Activated CD8-positive, alpha-beta T cell treated with anti-CD3 and anti-CD28 coated beads, Interleukin-2, amount 10 ng/mL, durations not matched to agents 7 days and 5 days (primary cell): Measurements from ENCODE around the gene GCAT. TPM values are rescaled to one million over a fixed set of nuclear protein-coding genes. Genes with fewer than 3 reads are reported as not detected.
A peak's percentile ranks its signal among the peaks of the same experiment; 100 is the strongest.

Experiments used
- ATAC-seq: fragments of 150-1000 bp; cut with Tn5 transposase; one replicate; pipeline ENCODE4 v1.10.0; 2021; ENCODE audit warnings: moderate library complexity
- CTCF ChIA-PET: fragments of 350-600 bp; sonication (Branson Sonifier 250); formaldehyde crosslinking; loops from one replicate; lab custom pipeline; 2021; ENCODE audit warnings: antibody characterized with exemption; lab: Charles Lee
- POLR2A ChIA-PET: fragments of 350-600 bp; sonication (Branson Sonifier 250); formaldehyde crosslinking; loops from one replicate; lab custom pipeline; 2021; ENCODE audit warnings: antibody characterized with exemption; lab: Charles Lee
- DNase-seq: peaks from one replicate; pipeline ENCODE4 v3.0.0-alpha.2; 2020
- H3K27ac Mint-ChIP-seq: one replicate; pipeline ENCODE4 v1.8.0; 2021; ENCODE audit warnings: mild to moderate bottlenecking, mixed read lengths
- H3K27me3 Mint-ChIP-seq: one replicate; pipeline ENCODE4 v1.8.0; 2021; ENCODE audit warnings: low read depth, mixed read lengths
- H3K36me3 Mint-ChIP-seq: one replicate; pipeline ENCODE4 v1.8.0; 2021; ENCODE audit warnings: low read depth, mixed read lengths
- H3K4me1 Mint-ChIP-seq: one replicate; pipeline ENCODE4 v1.8.0; 2021; ENCODE audit warnings: low read depth, mixed read lengths
- H3K4me3 Mint-ChIP-seq: one replicate; pipeline ENCODE4 v1.8.0; 2021; ENCODE audit warnings: mild to moderate bottlenecking, mixed read lengths
- H3K9me3 Mint-ChIP-seq: one replicate; pipeline ENCODE4 v1.8.0; 2022; ENCODE audit warnings: mixed read lengths; ENCODE audit not compliant: insufficient read depth
- total RNA-seq, 2 experiments: library from RNA; stranded (reverse); gene quantifications; one replicate each; pipeline ENCODE4 v1.2.3, GENCODE V29; 2021

GCAT gene
- total RNA-seq, 2 experiments from 2014 or later = 14.3 to 18.3 TPM

GRCh38 chr22:37769056-37769455 lies 38.7 kb upstream of the GCAT start:
- H3K9me3 Mint-ChIP-seq = no peaks in the 10 kb centered on the region
- DNase-seq = no peak
- H3K4me3 Mint-ChIP-seq = no peak overlapping the region
- ChIA-PET POLR2A (interaction anchor here (2.0 kb wide), 1 partner anchor 12 kb away, joined by 5 read pairs; no protein-coding TSS in a partner anchor), CTCF (interaction anchor here (1.3 kb wide), 1 partner anchor 125 kb away, joined by 3 read pairs; no protein-coding TSS in a partner anchor)
- H3K27me3 Mint-ChIP-seq = no peaks in the 10 kb centered on the region
- H3K27ac Mint-ChIP-seq = no peak overlapping the region
- no peak for ATAC-seq
- H3K36me3 Mint-ChIP-seq = peaks cover 17% of the 10 kb centered on the region
- H3K4me1 Mint-ChIP-seq = no peaks in the 10 kb centered on the region

- ATAC-seq (no peak), DNase-seq (no peak)
- peaks cover 13% of the 10 kb centered on the region for H3K36me3 Mint-ChIP-seq
- no peak overlapping the region for H3K27ac Mint-ChIP-seq
- ChIA-PET POLR2A (no interaction called here), CTCF (no interaction called here)
- no peaks in the 10 kb centered on the region for H3K27me3 Mint-ChIP-seq
- H3K4me1 Mint-ChIP-seq = no peaks in the 10 kb centered on the region
- H3K9me3 Mint-ChIP-seq = no peaks in the 10 kb centered on the region
- no peak overlapping the region for H3K4me3 Mint-ChIP-seq
These were observed 36.7 kb upstream of the GCAT start for GRCh38 chr22:37771081-37771480.

GRCh38 chr22:37771702-37772427 lies 35.9 kb upstream of the GCAT start:
- no peaks in the 10 kb centered on the region for H3K4me1 Mint-ChIP-seq
- H3K4me3 Mint-ChIP-seq = no peak overlapping the region
- H3K27ac Mint-ChIP-seq = no peak overlapping the region
- CTCF ChIA-PET = no interaction called here
- ATAC-seq (no peak), DNase-seq (no peak)
- no peaks in the 10 kb centered on the region for H3K9me3 Mint-ChIP-seq
- H3K27me3 Mint-ChIP-seq = no peaks in the 10 kb centered on the region
- H3K36me3 Mint-ChIP-seq = peaks cover 13% of the 10 kb centered on the region
- POLR2A ChIA-PET = no interaction called here

GRCh38 chr22:37774728-37775127 lies 33.0 kb upstream of the GCAT start:
- H3K36me3 Mint-ChIP-seq = peaks cover 13% of the 10 kb centered on the region
- DNase-seq (no peak), ATAC-seq (no peak)
- no peak overlapping the region for H3K4me3 Mint-ChIP-seq
- no peaks in the 10 kb centered on the region for H3K27me3 Mint-ChIP-seq
- no peaks in the 10 kb centered on the region for H3K4me1 Mint-ChIP-seq
- ChIA-PET POLR2A (no interaction called here), CTCF (no interaction called here)
- no peaks in the 10 kb centered on the region for H3K9me3 Mint-ChIP-seq
- no peak overlapping the region for H3K27ac Mint-ChIP-seq

- CTCF ChIA-PET = interaction anchor here (0.6 kb wide), 1 partner anchor 150 kb away, joined by 3 read pairs; no protein-coding TSS in a partner anchor
- no peak for DNase-seq
- H3K4me3 Mint-ChIP-seq = no peak overlapping the region
- peaks cover 13% of the 10 kb centered on the region for H3K36me3 Mint-ChIP-seq
- peak overlapping the region; percentile 18 for H3K27ac Mint-ChIP-seq
- H3K4me1 Mint-ChIP-seq = no peaks in the 10 kb centered on the region
- no peaks in the 10 kb centered on the region for H3K9me3 Mint-ChIP-seq
- no peak for ATAC-seq
- H3K27me3 Mint-ChIP-seq = no peaks in the 10 kb centered on the region
- POLR2A ChIA-PET = interaction anchor here (0.6 kb wide), 3 partner anchors 231 to 1166 kb away, joined by 3 to 4 read pairs (median 3); no protein-coding TSS in a partner anchor
These were observed 31.7 kb upstream of the GCAT start for GRCh38 chr22:37775785-37776638.

GRCh38 chr22:37776639-37777005 lies 31.1 kb upstream of the GCAT start:
- H3K27ac Mint-ChIP-seq = no peak overlapping the region
- no peaks in the 10 kb centered on the region for H3K9me3 Mint-ChIP-seq
- H3K4me1 Mint-ChIP-seq = no peaks in the 10 kb centered on the region
- no peak for DNase-seq
- no peak overlapping the region for H3K4me3 Mint-ChIP-seq
- ChIA-PET POLR2A (interaction anchor here (0.6 kb wide), 1 partner anchor 747 kb away, joined by 3 read pairs; no protein-coding TSS in a partner anchor), CTCF (interaction anchor here (0.6 kb wide), 1 partner anchor 150 kb away, joined by 3 read pairs; no protein-coding TSS in a partner anchor)
- H3K36me3 Mint-ChIP-seq = peaks cover 13% of the 10 kb centered on the region
- ATAC-seq = no peak
- H3K27me3 Mint-ChIP-seq = no peaks in the 10 kb centered on the region

GRCh38 chr22:37777122-37777687 lies 30.5 kb upstream of the GCAT start:
- H3K36me3 Mint-ChIP-seq = peaks cover 9% of the 10 kb centered on the region
- POLR2A ChIA-PET = no interaction called here
- DNase-seq (no peak), ATAC-seq (no peak)
- no peak overlapping the region for H3K27ac Mint-ChIP-seq
- H3K4me3 Mint-ChIP-seq = no peak overlapping the region
- no peaks in the 10 kb centered on the region for H3K9me3 Mint-ChIP-seq
- CTCF ChIA-PET = no interaction called here
- H3K4me1 Mint-ChIP-seq = no peaks in the 10 kb centered on the region
- no peaks in the 10 kb centered on the region for H3K27me3 Mint-ChIP-seq

- ChIA-PET CTCF (no interaction called here), POLR2A (no interaction called here)
- no peak for ATAC-seq
- no peaks in the 10 kb centered on the region for H3K9me3 Mint-ChIP-seq
- H3K4me3 Mint-ChIP-seq = no peak overlapping the region
- DNase-seq = no peak
- no peaks in the 10 kb centered on the region for H3K4me1 Mint-ChIP-seq
- H3K27me3 Mint-ChIP-seq = no peaks in the 10 kb centered on the region
- H3K27ac Mint-ChIP-seq = no peak overlapping the region
- H3K36me3 Mint-ChIP-seq = peaks cover 3% of the 10 kb centered on the region
These were observed 29.2 kb upstream of the GCAT start for GRCh38 chr22:37778370-37779009.

- ChIA-PET POLR2A (interaction anchor here (0.6 to 1.2 kb wide), 2 partner anchors 13 to 237 kb away, joined by 3 to 5 read pairs; no protein-coding TSS in a partner anchor), CTCF (interaction anchor here (0.6 kb wide), 1 partner anchor 624 kb away, joined by 3 read pairs; no protein-coding TSS in a partner anchor)
- Mint-ChIP-seq H3K9me3 (no peaks in the 10 kb centered on the region), H3K27me3 (no peaks in the 10 kb centered on the region), H3K4me1 (no peaks in the 10 kb centered on the region), H3K36me3 (no peaks in the 10 kb centered on the region), H3K4me3 (no peak overlapping the region), H3K27ac (no peak overlapping the region)
- ATAC-seq (no peak), DNase-seq (no peak)
These were observed 26.2 kb upstream of the GCAT start for GRCh38 chr22:37781434-37782059.

GRCh38 chr22:37782340-37783168 lies 25.2 kb upstream of the GCAT start:
- H3K27me3 Mint-ChIP-seq = no peaks in the 10 kb centered on the region
- H3K36me3 Mint-ChIP-seq = no peaks in the 10 kb centered on the region
- DNase-seq = no peak
- no peak overlapping the region for H3K27ac Mint-ChIP-seq
- no peaks in the 10 kb centered on the region for H3K4me1 Mint-ChIP-seq
- ChIA-PET POLR2A (interaction anchor here (0.6 kb wide), 1 partner anchor 236 kb away, joined by 3 read pairs; no protein-coding TSS in a partner anchor), CTCF (no interaction called here)
- H3K4me3 Mint-ChIP-seq = no peak overlapping the region
- no peak for ATAC-seq
- H3K9me3 Mint-ChIP-seq = no peaks in the 10 kb centered on the region
